PC-9 (cell line): ENCODE measurements around the gene UGT3A1. TPM values are rescaled to one million over a fixed set of nuclear protein-coding genes. Genes with fewer than 3 reads are reported as not detected.

Experiments used
- BruUV-seq: library from RNA; stranded (reverse); fragments of 400-500 nt; replicated peaks from 2 replicates; lab custom pipeline; 2021; lab: Mats Ljungman, UMichigan
- CTCF ChIA-PET: fragments of 300-600 bp; sonication (Branson Sonifier 250); formaldehyde crosslinking; loops from one replicate; lab custom pipeline; 2022; ENCODE audit warnings: antibody characterized with exemption; lab: Charles Lee
- POLR2A ChIA-PET: fragments of 300-600 bp; sonication (Branson Sonifier 250); formaldehyde crosslinking; loops from one replicate; lab custom pipeline; 2022; ENCODE audit warnings: antibody characterized with exemption; ENCODE audit not compliant: unreplicated experiment; lab: Charles Lee
- DNase-seq, 2 experiments: peaks; one replicate each; pipeline versions ENCODE4 v3.0.0 to v3.0.0-alpha.2; 2015 to 2022; ENCODE audit warnings: mixed read lengths in 1 of 2
- H2AFZ ChIP-seq: fragments of 200-600 bp; sonication (generic); 2 replicates; pipeline ENCODE4 v1.8.1; 2017; ENCODE audit warnings: antibody characterized with exemption
- H3F3A ChIP-seq: fragments of 200-600 bp; sonication (generic); 2 replicates; pipeline ENCODE4 v1.8.1; 2017; ENCODE audit warnings: antibody characterized with exemption, mild to moderate bottlenecking, low read depth; ENCODE audit not compliant: insufficient read depth
- H3K27ac ChIP-seq: fragments of 200-600 bp; sonication (generic); 2 replicates; pipeline ENCODE4 v1.6.1; 2016; ENCODE audit warnings: mixed run types
- H3K27me3 ChIP-seq: fragments of 200-600 bp; sonication (generic); 2 replicates; pipeline ENCODE4 v1.6.1; 2016; ENCODE audit warnings: low read depth, mixed run types; ENCODE audit not compliant: insufficient read depth
- H3K36me3 ChIP-seq: fragments of 200-600 bp; sonication (generic); 2 replicates; pipeline ENCODE4 v1.6.1; 2016; ENCODE audit warnings: low read depth, mixed run types
- H3K4me1 ChIP-seq: fragments of 200-600 bp; sonication (generic); replicated peaks from 2 replicates; pipeline ENCODE4 v1.6.1; 2016; ENCODE audit warnings: mixed run types; ENCODE audit not compliant: insufficient read depth
- H3K4me2 ChIP-seq: fragments of 200-600 bp; sonication (generic); 2 replicates; pipeline ENCODE4 v1.6.1; 2017; ENCODE audit warnings: mixed run types
- H3K4me3 ChIP-seq: fragments of 200-600 bp; sonication (generic); 2 replicates; pipeline ENCODE4 v1.6.1; 2016; ENCODE audit warnings: mixed run types
- H3K79me2 ChIP-seq: fragments of 200-600 bp; sonication (generic); 2 replicates; pipeline ENCODE4 v1.6.1; 2017; ENCODE audit warnings: low read depth, mixed run types
- H3K9me2 ChIP-seq: fragments of 200-600 bp; sonication (generic); 2 replicates; pipeline ENCODE4 v1.8.1; 2017; ENCODE audit warnings: mild to moderate bottlenecking; ENCODE audit not compliant: insufficient read depth
- H3K9me3 ChIP-seq: fragments of 200-600 bp; sonication (generic); 2 replicates; pipeline ENCODE4 v1.8.1; 2016; ENCODE audit warnings: low read depth; ENCODE audit not compliant: insufficient read depth
- H4K20me1 ChIP-seq: fragments of 200-600 bp; sonication (generic); 2 replicates; pipeline ENCODE4 v1.8.1; 2017; ENCODE audit not compliant: insufficient read depth
- CTCF ChIP-seq: fragments of 200-600 bp; sonication (generic); conservative IDR thresholded peaks from 2 replicates; pipeline ENCODE4 v1.6.1; 2017; ENCODE audit warnings: mixed run types, antibody characterized with exemption, mild to moderate bottlenecking, moderate library complexity
- EZH2 ChIP-seq: fragments of 200-600 bp; sonication (generic); IDR thresholded peaks from 2 replicates; pipeline ENCODE4 v1.8.0; 2017; ENCODE audit warnings: antibody characterized with exemption, low read depth
- intact Hi-C: fragments of 100-400 bp; cut with micrococcal nuclease; formaldehyde crosslinking; loops from one replicate; pipeline ENCODE4 v1.10.0; 2022; ENCODE audit not compliant: unreplicated experiment
- total RNA-seq: library from RNA; stranded (reverse); gene quantifications from 2 replicates; pipeline ENCODE4 v1.2.3, GENCODE V29; 2021

UGT3A1 gene
- total RNA-seq, 1 experiment from 2014 or later: not detected

GRCh38 chr5:35999547-35999946, 8.4 kb upstream of the UGT3A1 start:
- no peaks in the 10 kb centered on the region for H3K36me3 ChIP-seq
- no peaks in the 10 kb centered on the region for H4K20me1 ChIP-seq
- no peaks in the 10 kb centered on the region for H3K4me1 ChIP-seq
- H3K27me3 ChIP-seq: peaks cover 85% of the 10 kb centered on the region
- CTCF ChIA-PET: no interaction called here
- intact Hi-C loops: no loop called here
- H3K4me3 ChIP-seq: no peak overlapping the region
- H2AFZ ChIP-seq: no peak overlapping the region
- no TSS peak for BruUV-seq
- H3K27ac ChIP-seq: no peak overlapping the region
- no peaks in the 10 kb centered on the region for H3K79me2 ChIP-seq
- POLR2A ChIA-PET: no interaction called here
- no peaks in the 10 kb centered on the region for H3K9me3 ChIP-seq
- H3K4me2 ChIP-seq: no peak overlapping the region
- H3K9me2 ChIP-seq: no peaks in the 10 kb centered on the region
- DNase-seq: peak in 1 of 2 experiments; percentile 21
- TF ChIP-seq EZH2: no peak
- TF ChIP-seq CTCF: no peak
- no peaks in the 10 kb centered on the region for H3F3A ChIP-seq

GRCh38 chr5:35996076-35996475, 4.9 kb upstream of the UGT3A1 start:
- Histone ChIP-seq H3K9me2 (no peaks in the 10 kb centered on the region), H3F3A (no peaks in the 10 kb centered on the region), H3K36me3 (no peaks in the 10 kb centered on the region), H2AFZ (no peak overlapping the region), H3K79me2 (no peaks in the 10 kb centered on the region), H3K9me3 (no peaks in the 10 kb centered on the region), H3K4me3 (no peak overlapping the region), H3K4me1 (no peaks in the 10 kb centered on the region), H3K27me3 (peaks cover 90% of the 10 kb centered on the region), H4K20me1 (no peaks in the 10 kb centered on the region), H3K4me2 (no peak overlapping the region), H3K27ac (no peak overlapping the region)
- no peak for DNase-seq
- no TSS peak for BruUV-seq
- intact Hi-C loops: no loop called here
- CTCF ChIA-PET: no interaction called here
- POLR2A ChIA-PET: no interaction called here
- TF ChIP-seq EZH2: no peak
- TF ChIP-seq CTCF: no peak

GRCh38 chr5:35990520-35990919, 670 bp downstream of the UGT3A1 start:
- Histone ChIP-seq H3K27me3 (peaks cover 71% of the 10 kb centered on the region), H3K9me3 (no peaks in the 10 kb centered on the region), H3K79me2 (no peaks in the 10 kb centered on the region), H3K4me2 (peak overlapping the region; percentile 36; the same call in 1 of the 2 replicates), H3K27ac (no peak overlapping the region), H3K9me2 (no peaks in the 10 kb centered on the region), H2AFZ (0 out of 2 replicates have a peak overlapping the region, but pooled peaks have one; percentile 45), H3F3A (no peaks in the 10 kb centered on the region), H3K4me3 (no peak overlapping the region), H3K4me1 (no peaks in the 10 kb centered on the region), H4K20me1 (no peaks in the 10 kb centered on the region), H3K36me3 (no peaks in the 10 kb centered on the region)
- TF ChIP-seq EZH2 (no peak), CTCF (no peak)
- BruUV-seq: no TSS peak
- ChIA-PET POLR2A (interaction anchor here (0.7 kb wide), 1 partner anchor 1386 kb away, joined by 3 read pairs; no protein-coding TSS in a partner anchor), CTCF (no interaction called here)
- intact Hi-C loops: no loop called here
- no peak for DNase-seq
